ACC112 (cell line): ENCODE results near the gene LNPEP.

Source experiments
- H2AFZ ChIP-seq: fragments of 200-600 bp; sonication (generic); one replicate; pipeline ENCODE4 v1.6.0; 2017; ENCODE audit warnings: antibody characterized with exemption, low read length; ENCODE audit not compliant: unreplicated experiment
- H3K27ac ChIP-seq: fragments of 200-600 bp; sonication (generic); 2 replicates; pipeline ENCODE4 v1.5.1; 2014; ENCODE audit warnings: low read depth, mild to moderate bottlenecking, antibody characterized with exemption, low read length, moderate library complexity
- H3K27me3 ChIP-seq: fragments of 200-600 bp; sonication (generic); 2 replicates; pipeline ENCODE4 v1.6.1; 2014; ENCODE audit warnings: mild to moderate bottlenecking, antibody characterized with exemption, low read length, moderate library complexity, mixed read lengths; ENCODE audit not compliant: insufficient read depth
- H3K36me3 ChIP-seq: fragments of 200-600 bp; sonication (generic); 2 replicates; pipeline ENCODE4 v1.6.1; 2016; ENCODE audit warnings: mild to moderate bottlenecking, antibody characterized with exemption, low read length, moderate library complexity, mixed read lengths; ENCODE audit not compliant: insufficient read depth
- H3K4me1 ChIP-seq: fragments of 200-600 bp; sonication (generic); one replicate; pipeline ENCODE4 v1.6.1; 2016; ENCODE audit warnings: low read length, mixed read lengths; ENCODE audit not compliant: insufficient read depth, unreplicated experiment, control insufficient read depth
- H3K4me3 ChIP-seq: fragments of 200-600 bp; sonication (generic); 2 replicates; pipeline ENCODE4 v1.5.1; 2014; ENCODE audit warnings: mild to moderate bottlenecking, low read depth, low read length
- H3K79me2 ChIP-seq: fragments of 200-600 bp; sonication (generic); one replicate; pipeline ENCODE4 v1.6.0; 2016; ENCODE audit warnings: low read length; ENCODE audit not compliant: control insufficient read depth, unreplicated experiment, insufficient read depth

Gene LNPEP

GRCh38 chr5:96940586-96940985, 4.7 kb downstream of the LNPEP start:
- Histone ChIP-seq H3K4me1 (peaks cover 33% of the 10 kb centered on the region), H3K79me2 (peaks cover 75% of the 10 kb centered on the region), H2AFZ (no peak overlapping the region), H3K4me3 (no peak overlapping the region), H3K36me3 (0 out of 2 replicates have a peak, but pooled peaks cover 7% of the 10 kb centered on the region), H3K27ac (no peak overlapping the region), H3K27me3 (no peaks in the 10 kb centered on the region)

- Histone ChIP-seq H2AFZ (no peak overlapping the region), H3K4me3 (no peak overlapping the region), H3K36me3 (0 out of 2 replicates have a peak, but pooled peaks cover 7% of the 10 kb centered on the region), H3K27me3 (no peaks in the 10 kb centered on the region), H3K4me1 (peaks cover 35% of the 10 kb centered on the region), H3K79me2 (peaks cover 77% of the 10 kb centered on the region), H3K27ac (no peak overlapping the region)
Measured at GRCh38 chr5:96941140-96941539, 5.3 kb downstream of the LNPEP start.

DNA sequence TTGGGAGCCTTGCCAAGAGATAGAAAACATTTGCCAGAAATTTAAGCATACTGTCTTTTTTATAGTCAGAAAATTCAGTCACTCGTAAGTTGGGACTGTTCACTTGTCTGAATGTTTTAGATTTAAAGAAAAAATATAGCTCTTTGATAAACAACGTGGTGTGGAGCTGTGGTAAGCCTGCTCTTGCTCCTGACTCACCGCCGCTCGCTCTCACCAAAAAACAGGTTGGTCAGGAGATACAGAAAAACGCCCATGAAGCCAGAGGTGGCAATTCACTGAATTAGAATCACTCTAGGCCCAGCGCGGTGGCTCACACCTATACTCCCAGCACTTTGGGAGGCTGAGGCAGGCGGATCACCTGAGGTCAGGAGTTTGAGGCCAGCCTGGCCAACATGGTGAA, 6.2 kb downstream of the LNPEP start:
- 0 out of 2 replicates have a peak, but pooled peaks cover 7% of the 10 kb centered on the region for H3K36me3 ChIP-seq
- H3K4me3 ChIP-seq = no peak overlapping the region
- H2AFZ ChIP-seq = no peak overlapping the region
- peaks cover 44% of the 10 kb centered on the region for H3K4me1 ChIP-seq
- H3K27me3 ChIP-seq = no peaks in the 10 kb centered on the region
- no peak overlapping the region for H3K27ac ChIP-seq
- peaks cover 76% of the 10 kb centered on the region for H3K79me2 ChIP-seq

DNA sequence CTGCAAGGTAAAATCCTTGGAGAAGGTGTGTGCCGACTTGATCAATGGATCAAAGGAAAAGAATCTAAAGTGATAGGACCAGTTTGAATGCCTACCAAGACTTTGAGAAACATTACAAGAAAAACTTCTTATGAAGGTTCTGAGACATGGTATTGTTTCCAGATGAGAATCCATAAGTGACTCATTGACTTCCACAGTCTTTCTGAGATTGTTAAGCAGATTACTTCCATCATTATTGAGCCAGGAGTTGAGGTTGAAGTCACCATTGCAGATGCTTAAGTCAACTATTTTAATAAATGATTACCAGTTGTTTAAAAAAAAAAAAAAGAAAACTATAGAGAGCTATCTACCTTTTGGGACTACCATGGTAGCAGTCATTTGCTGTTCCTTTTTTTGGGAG, 7.0 kb downstream of the LNPEP start:
- Histone ChIP-seq H3K79me2 (peaks cover 71% of the 10 kb centered on the region), H3K4me3 (no peak overlapping the region), H3K27me3 (no peaks in the 10 kb centered on the region), H3K36me3 (0 out of 2 replicates have a peak, but pooled peaks cover 5% of the 10 kb centered on the region), H3K27ac (no peak overlapping the region), H3K4me1 (peaks cover 40% of the 10 kb centered on the region), H2AFZ (no peak overlapping the region)

- no peak overlapping the region for H3K4me3 ChIP-seq
- H3K27ac ChIP-seq = no peak overlapping the region
- peaks cover 67% of the 10 kb centered on the region for H3K79me2 ChIP-seq
- H3K27me3 ChIP-seq = no peaks in the 10 kb centered on the region
- no peak overlapping the region for H2AFZ ChIP-seq
- no peaks in the 10 kb centered on the region for H3K36me3 ChIP-seq
- H3K4me1 ChIP-seq = peaks cover 32% of the 10 kb centered on the region
Measured at GRCh38 chr5:96943799-96944198, 7.9 kb downstream of the LNPEP start.

DNA sequence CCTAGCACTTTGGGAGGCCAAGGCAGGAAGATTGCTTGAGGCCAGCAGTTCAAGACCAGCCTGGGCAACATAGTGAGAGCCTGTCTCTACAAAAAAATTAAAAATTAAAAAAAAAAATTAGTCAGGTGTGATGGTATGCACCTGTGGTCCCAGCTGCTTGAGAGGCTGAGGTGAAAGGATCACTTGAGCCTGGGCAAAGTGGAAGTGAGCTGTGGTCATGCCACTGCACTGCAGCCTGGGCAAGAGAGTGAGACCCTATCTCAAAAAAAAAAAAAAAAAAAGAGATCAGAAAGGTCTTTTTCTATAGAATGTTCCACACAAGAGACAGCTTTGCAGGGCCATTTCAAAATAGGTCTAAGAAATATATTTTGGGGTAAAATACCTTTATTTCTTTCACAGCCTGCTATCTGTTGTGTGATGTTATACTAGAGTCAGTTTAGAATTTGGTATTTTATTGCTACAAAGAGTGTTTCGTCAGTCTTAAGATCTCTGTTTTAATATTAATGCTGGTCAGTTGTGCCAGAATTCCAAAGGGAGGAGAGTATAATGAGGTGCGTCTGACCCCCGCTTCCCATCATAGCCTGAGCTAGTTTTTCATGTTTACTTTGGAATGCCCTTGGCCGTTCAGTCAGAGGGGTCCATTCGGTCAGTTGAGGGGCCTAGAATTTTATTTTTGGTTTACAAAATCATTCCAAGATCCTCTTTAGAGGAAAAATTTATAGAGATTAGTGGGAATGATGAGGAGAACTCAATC, 9.4 kb downstream of the LNPEP start:
- no peaks in the 10 kb centered on the region for H3K27me3 ChIP-seq
- peaks cover 22% of the 10 kb centered on the region for H3K4me1 ChIP-seq
- no peak overlapping the region for H2AFZ ChIP-seq
- peaks cover 67% of the 10 kb centered on the region for H3K79me2 ChIP-seq
- H3K36me3 ChIP-seq = no peaks in the 10 kb centered on the region
- H3K4me3 ChIP-seq = no peak overlapping the region
- H3K27ac ChIP-seq = no peak overlapping the region

GRCh38 chr5:96946381-96946780, 10.5 kb downstream of the LNPEP start:
- no peak overlapping the region for H3K27ac ChIP-seq
- H2AFZ ChIP-seq = no peak overlapping the region
- no peaks in the 10 kb centered on the region for H3K36me3 ChIP-seq
- no peaks in the 10 kb centered on the region for H3K27me3 ChIP-seq
- H3K4me1 ChIP-seq = peaks cover 17% of the 10 kb centered on the region
- H3K4me3 ChIP-seq = no peak overlapping the region
- H3K79me2 ChIP-seq = peaks cover 66% of the 10 kb centered on the region

DNA sequence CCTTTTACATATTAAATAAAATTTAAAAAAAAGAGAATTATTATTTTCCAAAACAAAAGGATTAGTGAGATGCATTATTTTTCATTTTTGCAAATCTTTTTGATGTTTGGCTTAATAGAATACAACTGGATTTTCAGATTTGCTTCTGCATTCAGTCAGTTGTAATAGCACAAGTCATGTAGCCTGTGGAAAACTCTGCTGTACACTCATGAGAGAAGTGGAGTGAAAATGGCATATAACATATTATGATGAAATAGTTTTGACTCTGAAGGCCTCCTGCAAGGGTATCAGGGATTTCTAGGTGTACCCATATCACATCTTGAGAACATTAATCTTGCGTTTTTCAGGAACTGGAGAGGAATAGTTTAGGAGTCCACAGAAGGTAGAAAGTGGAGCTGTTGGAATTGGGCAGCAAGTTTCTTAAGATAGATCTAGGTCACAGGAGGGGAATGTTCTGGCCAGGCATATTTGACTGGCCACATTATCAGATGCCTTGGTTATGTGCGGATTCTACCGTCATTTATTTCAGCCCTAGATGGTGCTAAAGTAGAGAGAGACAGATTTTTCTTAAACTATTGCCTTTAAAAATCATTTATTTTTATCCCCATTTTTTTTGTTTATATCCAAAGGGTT, 16.4 kb downstream of the LNPEP start:
- no peaks in the 10 kb centered on the region for H3K4me1 ChIP-seq
- no peak overlapping the region for H2AFZ ChIP-seq
- no peaks in the 10 kb centered on the region for H3K27me3 ChIP-seq
- no peaks in the 10 kb centered on the region for H3K36me3 ChIP-seq
- H3K4me3 ChIP-seq = no peak overlapping the region
- peaks cover 53% of the 10 kb centered on the region for H3K79me2 ChIP-seq
- H3K27ac ChIP-seq = no peak overlapping the region

- Histone ChIP-seq H3K27ac (no peak overlapping the region), H3K79me2 (peaks cover 60% of the 10 kb centered on the region), H3K4me1 (no peaks in the 10 kb centered on the region), H3K27me3 (no peaks in the 10 kb centered on the region), H2AFZ (no peak overlapping the region), H3K4me3 (no peak overlapping the region), H3K36me3 (no peaks in the 10 kb centered on the region)
Measured at GRCh38 chr5:96952974-96953730, 17.3 kb downstream of the LNPEP start.

GRCh38 chr5:96957254-96958049, 21.6 kb downstream of the LNPEP start:
- peaks cover 17% of the 10 kb centered on the region for H3K4me1 ChIP-seq
- peaks cover 47% of the 10 kb centered on the region for H3K79me2 ChIP-seq
- no peak overlapping the region for H3K4me3 ChIP-seq
- H2AFZ ChIP-seq = no peak overlapping the region
- peaks cover 4% of the 10 kb centered on the region; the same call in 1 of the 2 replicates for H3K36me3 ChIP-seq
- no peak overlapping the region for H3K27ac ChIP-seq
- no peaks in the 10 kb centered on the region for H3K27me3 ChIP-seq
